Ishikawa (cell line): Measurements from ENCODE around the gene AGAP1.

Experiments
- CEBPB ChIP-seq: IDR thresholded peaks from 2 replicates; pipeline ENCODE4 v1.6.1; 2012
- CREB1 ChIP-seq: IDR thresholded peaks from 2 replicates; pipeline ENCODE4 v1.6.1; 2012; ENCODE audit warnings: low read depth
- EGR1 ChIP-seq: IDR thresholded peaks from 2 replicates; pipeline ENCODE4 v1.6.1; 2012
- EP300 ChIP-seq: IDR thresholded peaks from 2 replicates; pipeline ENCODE4 v1.6.1; 2012; ENCODE audit warnings: borderline replicate concordance
- FOXM1 ChIP-seq: IDR thresholded peaks from 2 replicates; pipeline ENCODE4 v1.6.1; 2012; ENCODE audit warnings: low read depth, borderline replicate concordance
- NFIC ChIP-seq: IDR thresholded peaks from 2 replicates; pipeline ENCODE4 v1.6.1; 2012
- RAD21 ChIP-seq: IDR thresholded peaks from 2 replicates; pipeline ENCODE4 v1.6.1; 2012; ENCODE audit warnings: low read depth
- TAF1 ChIP-seq: IDR thresholded peaks from 2 replicates; pipeline ENCODE4 v1.6.1; 2012; ENCODE audit warnings: low read depth, mild to moderate bottlenecking
- TCF12 ChIP-seq: IDR thresholded peaks from 2 replicates; pipeline ENCODE4 v1.6.1; 2012; ENCODE audit warnings: low read depth
- TEAD4 ChIP-seq: IDR thresholded peaks from 2 replicates; pipeline ENCODE4 v1.6.1; 2012
- YY1 ChIP-seq: IDR thresholded peaks from 2 replicates; pipeline ENCODE4 v1.6.1; 2012; ENCODE audit warnings: low read depth
- ZBTB7A ChIP-seq: IDR thresholded peaks from 2 replicates; pipeline ENCODE4 v1.6.1; 2012; ENCODE audit warnings: low read depth
- TF ChIP-seq, protein P1 (sequence below): IDR thresholded peaks from 2 replicates; pipeline ENCODE4 v1.6.1; 2012
- TF ChIP-seq, protein P2 (sequence below): IDR thresholded peaks from 2 replicates; pipeline ENCODE4 v1.6.1; 2012
- TF ChIP-seq, protein P3 (sequence below): IDR thresholded peaks from 2 replicates; pipeline ENCODE4 v1.6.1; 2012; ENCODE audit warnings: low read depth, mild to moderate bottlenecking

The AGAP1 gene

GRCh38 chr2:235530735-235531134, 36.9 kb downstream of the AGAP1 start:
- TF ChIP-seq TEAD4 (no peak), CEBPB (no peak)
- TF ChIP-seq, protein P1, sequence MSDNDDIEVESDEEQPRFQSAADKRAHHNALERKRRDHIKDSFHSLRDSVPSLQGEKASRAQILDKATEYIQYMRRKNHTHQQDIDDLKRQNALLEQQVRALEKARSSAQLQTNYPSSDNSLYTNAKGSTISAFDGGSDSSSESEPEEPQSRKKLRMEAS = no peak

- TF ChIP-seq RAD21 (no peak), CREB1 (no peak), TCF12 (no peak), TEAD4 (no peak), FOXM1 (no peak), NFIC (no peak), CEBPB (no peak), ZBTB7A (no peak), EP300 (no peak)
- TF ChIP-seq, protein P1 = no peak
- TF ChIP-seq, protein P2, sequence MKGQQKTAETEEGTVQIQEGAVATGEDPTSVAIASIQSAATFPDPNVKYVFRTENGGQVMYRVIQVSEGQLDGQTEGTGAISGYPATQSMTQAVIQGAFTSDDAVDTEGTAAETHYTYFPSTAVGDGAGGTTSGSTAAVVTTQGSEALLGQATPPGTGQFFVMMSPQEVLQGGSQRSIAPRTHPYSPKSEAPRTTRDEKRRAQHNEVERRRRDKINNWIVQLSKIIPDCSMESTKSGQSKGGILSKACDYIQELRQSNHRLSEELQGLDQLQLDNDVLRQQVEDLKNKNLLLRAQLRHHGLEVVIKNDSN = no peak
These were observed 38.5 kb downstream of the AGAP1 start for GRCh38 chr2:235532307-235532706.

- no peak for TF ChIP-seq FOXM1
- no peak for TF ChIP-seq EGR1
- no peak for TF ChIP-seq TEAD4
- TF ChIP-seq CREB1 = no peak
- TF ChIP-seq ZBTB7A = no peak
- TF ChIP-seq, protein P1 = no peak
- no peak for TF ChIP-seq CEBPB
- no peak for TF ChIP-seq TCF12
- TF ChIP-seq, protein P2 = no peak
- TF ChIP-seq RAD21 = no peak
- TF ChIP-seq, protein P3, sequence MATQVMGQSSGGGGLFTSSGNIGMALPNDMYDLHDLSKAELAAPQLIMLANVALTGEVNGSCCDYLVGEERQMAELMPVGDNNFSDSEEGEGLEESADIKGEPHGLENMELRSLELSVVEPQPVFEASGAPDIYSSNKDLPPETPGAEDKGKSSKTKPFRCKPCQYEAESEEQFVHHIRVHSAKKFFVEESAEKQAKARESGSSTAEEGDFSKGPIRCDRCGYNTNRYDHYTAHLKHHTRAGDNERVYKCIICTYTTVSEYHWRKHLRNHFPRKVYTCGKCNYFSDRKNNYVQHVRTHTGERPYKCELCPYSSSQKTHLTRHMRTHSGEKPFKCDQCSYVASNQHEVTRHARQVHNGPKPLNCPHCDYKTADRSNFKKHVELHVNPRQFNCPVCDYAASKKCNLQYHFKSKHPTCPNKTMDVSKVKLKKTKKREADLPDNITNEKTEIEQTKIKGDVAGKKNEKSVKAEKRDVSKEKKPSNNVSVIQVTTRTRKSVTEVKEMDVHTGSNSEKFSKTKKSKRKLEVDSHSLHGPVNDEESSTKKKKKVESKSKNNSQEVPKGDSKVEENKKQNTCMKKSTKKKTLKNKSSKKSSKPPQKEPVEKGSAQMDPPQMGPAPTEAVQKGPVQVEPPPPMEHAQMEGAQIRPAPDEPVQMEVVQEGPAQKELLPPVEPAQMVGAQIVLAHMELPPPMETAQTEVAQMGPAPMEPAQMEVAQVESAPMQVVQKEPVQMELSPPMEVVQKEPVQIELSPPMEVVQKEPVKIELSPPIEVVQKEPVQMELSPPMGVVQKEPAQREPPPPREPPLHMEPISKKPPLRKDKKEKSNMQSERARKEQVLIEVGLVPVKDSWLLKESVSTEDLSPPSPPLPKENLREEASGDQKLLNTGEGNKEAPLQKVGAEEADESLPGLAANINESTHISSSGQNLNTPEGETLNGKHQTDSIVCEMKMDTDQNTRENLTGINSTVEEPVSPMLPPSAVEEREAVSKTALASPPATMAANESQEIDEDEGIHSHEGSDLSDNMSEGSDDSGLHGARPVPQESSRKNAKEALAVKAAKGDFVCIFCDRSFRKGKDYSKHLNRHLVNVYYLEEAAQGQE = no peak
- TF ChIP-seq TAF1 = no peak
- TF ChIP-seq NFIC = no peak
- TF ChIP-seq YY1 = no peak
- no peak for TF ChIP-seq EP300
These were observed 39.4 kb downstream of the AGAP1 start for GRCh38 chr2:235533198-235533597.

DNA sequence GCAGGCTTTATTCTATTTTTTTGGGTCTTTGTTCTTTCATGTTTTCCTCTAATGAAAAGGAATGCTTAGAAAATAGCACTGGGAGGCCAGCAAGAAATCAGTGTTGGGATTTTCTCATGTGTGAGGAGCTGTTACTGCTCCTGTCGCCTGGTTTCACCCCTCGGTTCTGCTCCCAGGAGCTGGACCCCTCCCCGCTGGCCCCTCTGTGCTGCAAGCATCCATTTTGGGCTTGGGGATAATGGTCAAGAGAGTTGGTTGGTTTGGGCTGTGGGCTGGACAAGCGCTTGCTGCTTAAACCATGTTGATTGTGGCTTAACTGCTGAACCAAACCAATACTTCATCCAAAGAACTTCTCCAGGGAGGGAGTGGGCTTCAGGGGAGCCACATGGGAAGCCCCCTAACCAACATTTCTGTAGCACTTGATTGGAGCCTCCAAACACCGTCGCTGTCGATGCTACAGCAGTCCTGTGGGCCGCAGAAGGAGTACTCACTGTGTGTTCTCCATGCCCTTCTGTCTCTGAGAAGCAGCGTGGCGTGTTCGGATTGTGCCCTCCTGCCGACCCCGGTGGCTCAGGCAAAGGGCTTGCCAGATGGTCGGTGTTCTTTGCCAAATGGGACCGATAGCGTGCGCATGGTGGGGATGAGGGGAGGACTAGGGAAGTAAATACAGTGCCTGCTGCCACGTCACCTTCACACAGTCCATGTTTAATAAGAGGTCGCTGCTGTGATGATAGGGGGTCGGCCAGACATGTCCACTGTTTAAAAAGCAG, 40.0 kb downstream of the AGAP1 start:
- no peak for TF ChIP-seq CEBPB
- TF ChIP-seq TCF12 = no peak
- TF ChIP-seq NFIC = no peak
- no peak for TF ChIP-seq EGR1
- no peak for TF ChIP-seq RAD21
- TF ChIP-seq, protein P2 = no peak
- no peak for TF ChIP-seq TEAD4

GRCh38 chr2:235534678-235535422, 41.0 kb downstream of the AGAP1 start:
- TF ChIP-seq YY1 (no peak), TAF1 (no peak), RAD21 (no peak), CREB1 (no peak), FOXM1 (no peak), TEAD4 (no peak), EGR1 (no peak), CEBPB (no peak), EP300 (no peak), ZBTB7A (no peak), TCF12 (no peak), NFIC (no peak)
- TF ChIP-seq, protein P1 = no peak
- TF ChIP-seq, protein P3 = no peak
- TF ChIP-seq, protein P2 = no peak
